Sciatic nerve (tissue), 2 donors: ENCODE measurements around the gene RILPL1. TPM values are rescaled to one million over a fixed set of nuclear protein-coding genes. Genes with fewer than 3 reads are reported as not detected.
"Not testable (repeated sequence)": the region's sequence is repeated elsewhere in the genome, so short reads cannot be mapped to it uniquely, and the experiment has no call there.

Experiments
- ATAC-seq: fragments of 200-7000 bp; cut with Tn5 transposase; one replicate; pipeline ENCODE4 v1.9.1; 2020; ENCODE audit warnings: mild to moderate bottlenecking, moderate library complexity
- DNase-seq: peaks from one replicate; pipeline ENCODE4 v3.0.0-alpha.2; 2020; ENCODE audit warnings: low spot score
- intact Hi-C: fragments of 100-400 bp; cut with DNase I; formaldehyde crosslinking; loops from one replicate; pipeline ENCODE4 v1.14.2; 2022
- total RNA-seq: library from RNA; stranded (reverse); fragmentation: NEBNext Ultra II Directional; extraction: Animal tissue kit (Norgen Biotek cat#: 25700); gene quantifications from one replicate; pipeline ENCODE4 v1.2.1, GENCODE V29; 2021
- donor health status: DM: no; HTN: no; CAD: no.
- donor health status: DM: no; HTN: no; CAD: no.

RILPL1 gene
- total RNA-seq, 1 donor from 2014 or later: 24.7 TPM

GRCh38 chr12:123506059-123506842 lies 27.3 kb downstream of the RILPL1 start:
- DNase-seq: no peak
- intact Hi-C loops: no loop called here
- ATAC-seq: no peak

GRCh38 chr12:123502163-123502704 lies 31.3 kb downstream of the RILPL1 start:
- DNase-seq: no peak
- ATAC-seq: no peak
- intact Hi-C loops: no loop called here

- DNase-seq: no peak
- ATAC-seq: no peak
- intact Hi-C loops: no loop called here
Measured at GRCh38 chr12:123499332-123499731, 34.2 kb downstream of the RILPL1 start.

GRCh38 chr12:123498126-123498825 lies 35.2 kb downstream of the RILPL1 start:
- no peak for DNase-seq
- no peak for ATAC-seq
- intact Hi-C loops: no loop called here

GRCh38 chr12:123497065-123497464 lies 36.5 kb downstream of the RILPL1 start:
- DNase-seq: no peak
- no peak for ATAC-seq
- intact Hi-C loops: no loop called here

GRCh38 chr12:123494124-123494851 lies 39.2 kb downstream of the RILPL1 start:
- no peak for ATAC-seq
- no peak for DNase-seq
- intact Hi-C loops: no loop called here

GRCh38 chr12:123492339-123493039 lies 41.0 kb downstream of the RILPL1 start:
- ATAC-seq, intact Hi-C loops: not testable (repeated sequence)

GRCh38 chr12:123491481-123491880 lies 42.0 kb downstream of the RILPL1 start:
- intact Hi-C loops: no loop called here
- no peak for ATAC-seq
- DNase-seq: no peak

More at GRCh38 chr12:123492339-123493039, 41.0 kb downstream of the RILPL1 start:
- not testable (repeated sequence) for DNase-seq

- no peak for DNase-seq
- ATAC-seq: no peak
- intact Hi-C loops: no loop called here
Measured at GRCh38 chr12:123491056-123491455, 42.5 kb downstream of the RILPL1 start.

- no peak for ATAC-seq
- intact Hi-C loops: no loop called here
Measured at GRCh38 chr12:123490089-123490488, 43.4 kb downstream of the RILPL1 start.

GRCh38 chr12:123489580-123489979 lies 43.9 kb downstream of the RILPL1 start:
- DNase-seq: no peak
- intact Hi-C loops: no loop called here

More at GRCh38 chr12:123490089-123490488, 43.4 kb downstream of the RILPL1 start:
- no peak for DNase-seq

GRCh38 chr12:123488539-123489230 lies 44.8 kb downstream of the RILPL1 start:
- intact Hi-C loops: no loop called here
- no peak for ATAC-seq
- DNase-seq: no peak

More at GRCh38 chr12:123489580-123489979, 43.9 kb downstream of the RILPL1 start:
- no peak for ATAC-seq

GRCh38 chr12:123487428-123487827 lies 46.1 kb downstream of the RILPL1 start:
- intact Hi-C loops: no loop called here
- ATAC-seq (no peak), DNase-seq (no peak)

- ATAC-seq (no peak), DNase-seq (no peak)
- intact Hi-C loops: no loop called here
Measured at GRCh38 chr12:123485756-123486155, 47.8 kb downstream of the RILPL1 start.

GRCh38 chr12:123483602-123484248 lies 49.8 kb downstream of the RILPL1 start:
- DNase-seq: no peak
- intact Hi-C loops: no loop called here
- ATAC-seq: no peak

GRCh38 chr12:123482876-123483275 lies 50.6 kb downstream of the RILPL1 start:
- no peak for DNase-seq
- ATAC-seq: no peak
- intact Hi-C loops: no loop called here

GRCh38 chr12:123481251-123481650 lies 52.3 kb downstream of the RILPL1 start:
- DNase-seq, intact Hi-C loops, ATAC-seq: not testable (repeated sequence)
